Endodermal cell (in vitro differentiated cells): ENCODE results near the gene CTLA4. TPM values are rescaled to one million over a fixed set of nuclear protein-coding genes. Genes with fewer than 3 reads are reported as not detected.

ENCODE experiments used
- DNase-seq: peaks from one replicate; pipeline ENCODE4 v3.0.0-alpha.2; 2017
- H3K27ac ChIP-seq: 2 replicates; pipeline ENCODE4 v1.5.1; 2013; ENCODE audit warnings: mild to moderate bottlenecking, low read depth, low read length, moderate library complexity
- H3K27me3 ChIP-seq: 2 replicates; pipeline ENCODE4 v1.6.1; 2013; ENCODE audit warnings: mild to moderate bottlenecking, low read length, moderate library complexity; ENCODE audit not compliant: insufficient read depth, control insufficient read depth, poor library complexity, severe bottlenecking
- H3K36me3 ChIP-seq: 2 replicates; pipeline ENCODE4 v1.7.0; 2013; ENCODE audit warnings: mild to moderate bottlenecking, low read length, moderate library complexity; ENCODE audit not compliant: control insufficient read depth, insufficient read depth
- H3K4me1 ChIP-seq: one replicate; pipeline ENCODE4 v1.7.0; 2013; ENCODE audit warnings: low read length; ENCODE audit not compliant: control insufficient read depth, insufficient read depth
- H3K4me3 ChIP-seq: 2 replicates; pipeline ENCODE4 v1.5.1; 2013; ENCODE audit warnings: mild to moderate bottlenecking, low read length, moderate library complexity
- H3K9ac ChIP-seq: 2 replicates; pipeline ENCODE4 v1.6.1; 2013; ENCODE audit warnings: mild to moderate bottlenecking, low read length, moderate library complexity; ENCODE audit not compliant: poor library complexity, severe bottlenecking; ENCODE audit errors: extremely low read depth
- H3K9me3 ChIP-seq: 2 replicates; pipeline ENCODE4 v1.6.1; 2013; ENCODE audit warnings: mild to moderate bottlenecking, low read length, moderate library complexity; ENCODE audit not compliant: control insufficient read depth
- H3K27ac Mint-ChIP-seq: 2 replicates; pipeline ENCODE4 v1.8.0; 2020; ENCODE audit warnings: mixed read lengths
- H3K27me3 Mint-ChIP-seq: 2 replicates; pipeline ENCODE4 v1.8.0; 2021; ENCODE audit warnings: mild to moderate bottlenecking, mixed read lengths; ENCODE audit not compliant: insufficient read depth
- H3K36me3 Mint-ChIP-seq: 2 replicates; pipeline ENCODE4 v1.8.0; 2020; ENCODE audit warnings: low read depth, mixed read lengths
- H3K4me1 Mint-ChIP-seq: 2 replicates; pipeline ENCODE4 v1.8.0; 2020; ENCODE audit warnings: mixed read lengths
- H3K4me3 Mint-ChIP-seq: 2 replicates; pipeline ENCODE4 v1.8.0; 2020; ENCODE audit warnings: mild to moderate bottlenecking, moderate library complexity, mixed read lengths
- H3K9me3 Mint-ChIP-seq: 2 replicates; pipeline ENCODE4 v1.8.0; 2020; ENCODE audit warnings: mild to moderate bottlenecking, mixed read lengths
- whole genome bisulfite sequencing, 2 experiments: methylation state at CpG; one replicate each; pipeline versions ENCODE4 v1.1.5 to v1.1.7; 2013; ENCODE audit warnings: missing lambda C conversion rate in 2 of 2, mixed read lengths in 1 of 2; ENCODE audit not compliant: insufficient coverage in 1 of 2, insufficient read length in 1 of 2; 5-methylcytosine and 5-hydroxymethylcytosine counted together
- total RNA-seq, 2 donors: library from RNA; stranded (reverse); fragmentation: NEBNext Ultra II Directional in 1 of 2; extraction: Animal tissue kit (Norgen Biotek cat#: 25700) in 1 of 2; gene quantifications; 2 replicates in 1 of 2; 3 replicates in 1 of 2; pipeline ENCODE4 v1.2.1, GENCODE V29; 2021
- TF ChIP-seq, protein P1 (sequence below): fragments of 200-600 bp; sonication (generic); conservative IDR thresholded peaks from 2 replicates; pipeline ENCODE4 v1.5.0; 2021; ENCODE audit warnings: antibody characterized with exemption, mild to moderate bottlenecking

Gene CTLA4
- total RNA-seq, 2 donors from 2014 or later = not detected

DNA sequence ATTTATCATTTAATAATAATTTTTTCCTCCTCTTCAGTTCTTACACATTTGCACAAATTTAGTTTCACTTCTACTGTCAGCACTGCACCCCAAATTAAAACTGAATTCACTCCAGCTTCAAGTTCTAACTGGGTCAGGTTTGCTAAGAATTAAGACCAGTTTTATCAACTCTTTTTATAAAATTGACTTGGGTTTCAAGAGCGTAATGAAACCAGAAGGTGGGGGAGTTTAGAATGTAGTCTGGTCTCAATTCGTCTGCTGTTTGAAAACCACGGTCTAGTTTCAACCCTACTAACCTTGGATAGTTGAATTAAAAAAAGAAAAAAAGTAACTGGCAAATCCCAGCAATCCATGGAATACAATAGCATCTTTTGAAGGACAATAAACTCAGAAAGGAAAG, 14.3 kb upstream of the CTLA4 start:
- Mint-ChIP-seq H3K36me3 (no peaks in the 10 kb centered on the region), H3K27me3 (no peaks in the 10 kb centered on the region), H3K4me3 (no peak overlapping the region), H3K9me3 (no peaks in the 10 kb centered on the region), H3K4me1 (no peaks in the 10 kb centered on the region), H3K27ac (no peak overlapping the region)
- TF ChIP-seq, protein P1, sequence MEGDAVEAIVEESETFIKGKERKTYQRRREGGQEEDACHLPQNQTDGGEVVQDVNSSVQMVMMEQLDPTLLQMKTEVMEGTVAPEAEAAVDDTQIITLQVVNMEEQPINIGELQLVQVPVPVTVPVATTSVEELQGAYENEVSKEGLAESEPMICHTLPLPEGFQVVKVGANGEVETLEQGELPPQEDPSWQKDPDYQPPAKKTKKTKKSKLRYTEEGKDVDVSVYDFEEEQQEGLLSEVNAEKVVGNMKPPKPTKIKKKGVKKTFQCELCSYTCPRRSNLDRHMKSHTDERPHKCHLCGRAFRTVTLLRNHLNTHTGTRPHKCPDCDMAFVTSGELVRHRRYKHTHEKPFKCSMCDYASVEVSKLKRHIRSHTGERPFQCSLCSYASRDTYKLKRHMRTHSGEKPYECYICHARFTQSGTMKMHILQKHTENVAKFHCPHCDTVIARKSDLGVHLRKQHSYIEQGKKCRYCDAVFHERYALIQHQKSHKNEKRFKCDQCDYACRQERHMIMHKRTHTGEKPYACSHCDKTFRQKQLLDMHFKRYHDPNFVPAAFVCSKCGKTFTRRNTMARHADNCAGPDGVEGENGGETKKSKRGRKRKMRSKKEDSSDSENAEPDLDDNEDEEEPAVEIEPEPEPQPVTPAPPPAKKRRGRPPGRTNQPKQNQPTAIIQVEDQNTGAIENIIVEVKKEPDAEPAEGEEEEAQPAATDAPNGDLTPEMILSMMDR = no peak
- H3K27ac ChIP-seq = no peak overlapping the region
- H3K27me3 ChIP-seq = peaks cover 39% of the 10 kb centered on the region
- DNase-seq = no peak
- no peak overlapping the region for H3K9ac ChIP-seq
- H3K9me3 ChIP-seq = no peaks in the 10 kb centered on the region
- no peaks in the 10 kb centered on the region for H3K4me1 ChIP-seq
- H3K4me3 ChIP-seq = no peak overlapping the region
- WGBS, 2 experiments = 96 to 100% methylated on average over 2 to 3 of the region's 3 CpGs
- no peaks in the 10 kb centered on the region for H3K36me3 ChIP-seq

- H3K9me3 Mint-ChIP-seq = no peaks in the 10 kb centered on the region
- no peaks in the 10 kb centered on the region for H3K4me1 Mint-ChIP-seq
- no peaks in the 10 kb centered on the region for H3K36me3 Mint-ChIP-seq
- WGBS, 2 experiments = 94 to 95% methylated on average over 5 of the region's 5 CpGs
- Histone ChIP-seq H3K36me3 (no peaks in the 10 kb centered on the region), H3K27me3 (peaks cover 38% of the 10 kb centered on the region), H3K9me3 (no peaks in the 10 kb centered on the region), H3K9ac (no peak overlapping the region), H3K27ac (no peak overlapping the region), H3K4me3 (no peak overlapping the region), H3K4me1 (no peaks in the 10 kb centered on the region)
- no peak overlapping the region for H3K4me3 Mint-ChIP-seq
- no peak overlapping the region for H3K27ac Mint-ChIP-seq
- TF ChIP-seq, protein P1 = no peak
- H3K27me3 Mint-ChIP-seq = no peaks in the 10 kb centered on the region
- DNase-seq = no peak
Observed at GRCh38 chr2:203853722-203854121, 13.8 kb upstream of the CTLA4 start.

- H3K9me3 ChIP-seq = no peaks in the 10 kb centered on the region
- no peak overlapping the region for H3K4me3 Mint-ChIP-seq
- no peak overlapping the region for H3K9ac ChIP-seq
- H3K27me3 Mint-ChIP-seq = no peaks in the 10 kb centered on the region
- H3K36me3 ChIP-seq = no peaks in the 10 kb centered on the region
- no peaks in the 10 kb centered on the region for H3K9me3 Mint-ChIP-seq
- DNase-seq = no peak
- H3K36me3 Mint-ChIP-seq = no peaks in the 10 kb centered on the region
- no peaks in the 10 kb centered on the region for H3K4me1 ChIP-seq
- H3K27ac Mint-ChIP-seq = no peak overlapping the region
- no peaks in the 10 kb centered on the region for H3K4me1 Mint-ChIP-seq
- no peak overlapping the region for H3K27ac ChIP-seq
- H3K4me3 ChIP-seq = no peak overlapping the region
- TF ChIP-seq, protein P1 = no peak
- peaks cover 23% of the 10 kb centered on the region for H3K27me3 ChIP-seq
Observed at GRCh38 chr2:203855274-203855673, 12.3 kb upstream of the CTLA4 start.
